GM12801 (cell line): ENCODE data around the gene PAPLN.

Experiments
- CTCF ChIP-seq: IDR thresholded peaks from one replicate; pipeline ENCODE4 v1.5.1; 2011; ENCODE audit warnings: control low read depth; ENCODE audit not compliant: insufficient read length; ENCODE audit errors: extremely low read depth

Gene PAPLN

DNA sequence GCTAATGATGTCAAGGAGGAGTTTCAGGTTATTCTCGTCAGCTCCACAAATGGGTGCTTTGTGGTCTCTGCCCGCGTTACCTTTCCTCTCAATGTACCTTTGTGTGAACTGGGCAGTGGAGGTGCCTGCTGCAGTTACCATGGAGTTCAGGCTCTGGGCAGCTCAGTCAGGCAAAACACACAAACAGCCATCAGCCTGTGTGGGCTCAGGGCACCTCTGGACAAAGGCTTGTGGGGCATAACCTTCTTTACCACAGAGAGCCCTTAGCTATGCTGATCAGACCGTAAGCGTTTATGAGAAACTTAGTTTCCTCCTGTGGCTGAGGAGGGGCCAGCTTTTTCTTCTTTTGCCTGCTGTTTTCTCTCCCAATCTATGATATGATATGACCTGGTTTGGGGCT, 16.7 kb upstream of the PAPLN start:
- TF ChIP-seq CTCF = no peak

DNA sequence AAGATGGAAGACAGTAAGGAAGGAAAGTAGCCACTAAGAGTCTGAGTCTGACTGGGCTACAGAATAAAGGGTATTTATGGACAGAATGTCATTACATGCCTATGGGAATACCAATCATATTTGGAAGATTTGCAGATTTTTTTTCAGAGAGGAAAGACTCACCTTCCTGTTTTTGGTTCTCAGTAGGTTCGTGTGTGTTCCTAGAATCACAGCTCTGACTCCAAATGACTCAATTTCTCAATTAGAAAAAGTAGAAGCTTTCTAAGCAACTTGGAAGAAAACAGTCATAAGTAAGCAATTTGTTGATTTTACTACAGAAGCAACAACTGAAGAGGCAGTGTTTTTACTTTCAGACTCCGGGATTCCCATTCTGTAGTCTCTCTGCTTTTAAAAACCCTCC, 15.4 kb upstream of the PAPLN start:
- no peak for TF ChIP-seq CTCF

DNA sequence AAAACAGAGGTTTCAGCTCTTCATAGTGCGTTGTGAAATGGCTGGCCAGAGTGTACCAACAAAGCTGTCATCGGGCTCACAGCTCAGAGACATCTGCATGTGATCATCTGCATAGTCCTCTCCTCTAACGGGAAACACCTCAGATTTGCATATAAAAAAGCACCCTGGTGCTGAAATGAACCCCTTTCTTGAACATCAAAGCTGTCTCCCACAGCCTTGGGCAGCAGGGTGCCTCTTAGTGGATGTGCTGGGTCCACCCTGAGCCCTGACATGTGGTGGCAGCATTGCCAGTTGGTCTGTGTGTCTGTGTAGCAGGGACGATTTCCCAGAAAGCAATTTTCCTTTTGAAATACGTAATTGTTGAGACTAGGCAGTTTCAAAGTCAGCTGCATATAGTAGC, 14.3 kb upstream of the PAPLN start:
- TF ChIP-seq CTCF = no peak

DNA sequence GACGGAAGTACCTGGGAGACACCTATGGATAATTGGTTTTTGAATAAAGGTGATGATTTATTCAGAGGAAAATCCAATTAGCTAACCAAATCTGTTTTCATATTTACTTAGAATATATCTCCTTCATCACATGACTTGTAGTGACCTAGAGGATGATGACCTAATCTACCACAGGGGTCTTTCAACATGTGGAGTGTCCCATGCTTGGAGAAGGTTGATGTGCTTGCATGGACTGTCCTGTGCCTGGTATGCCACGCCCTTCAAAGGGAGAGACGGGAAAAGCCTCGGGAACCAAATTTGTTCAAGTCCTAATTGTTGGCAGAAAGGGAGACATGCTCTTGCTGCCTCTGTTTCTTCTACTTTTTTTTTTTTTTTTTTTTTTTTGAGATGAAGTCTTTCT, 11.8 kb upstream of the PAPLN start:
- no peak for TF ChIP-seq CTCF

DNA sequence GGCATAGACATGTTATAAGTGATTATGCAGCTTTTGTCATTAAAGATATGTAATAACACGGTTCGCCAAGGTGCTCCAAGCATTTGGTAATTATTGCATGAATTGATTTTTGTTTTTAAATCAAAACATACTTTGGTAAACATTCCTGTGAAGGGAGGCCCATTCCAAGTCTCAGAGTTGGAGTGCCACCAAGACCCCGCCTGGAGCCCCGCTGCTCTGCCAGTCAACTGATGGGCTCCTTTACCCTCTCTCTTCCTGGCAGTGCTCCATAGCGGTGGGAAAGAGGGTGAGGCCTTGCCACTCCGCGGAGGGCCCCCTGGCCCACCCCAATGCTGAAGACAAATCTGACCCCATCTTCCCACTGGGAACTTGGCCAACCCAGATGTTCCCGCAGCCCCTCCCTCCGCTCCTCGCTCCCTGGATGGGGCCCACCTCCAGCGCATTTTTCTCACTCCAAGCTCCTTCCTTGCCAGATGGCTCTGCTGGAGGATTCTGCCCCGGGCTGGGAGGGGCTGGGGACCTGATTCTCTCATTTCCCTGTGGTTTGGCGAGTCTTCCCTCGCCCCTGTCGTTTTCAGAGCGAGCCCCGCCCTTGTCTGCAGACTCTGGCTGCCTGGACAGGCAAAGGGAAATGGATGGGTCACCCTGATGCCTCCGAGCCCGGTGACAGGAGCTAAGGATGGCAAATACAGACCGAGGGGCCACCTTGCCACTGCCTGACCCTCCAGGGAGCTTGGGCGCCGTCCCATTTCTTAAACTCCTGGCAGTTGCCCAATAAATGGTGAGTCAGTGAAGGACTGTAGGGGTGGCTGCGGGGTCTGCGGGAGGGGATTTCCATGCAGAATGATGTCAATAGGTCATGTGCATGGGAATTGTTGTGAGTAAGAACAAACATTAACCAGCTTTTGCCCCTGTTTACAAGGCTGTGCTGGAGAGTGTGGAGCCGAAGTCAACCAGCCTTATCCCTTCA, 9.2 kb upstream of the PAPLN start:
- no peak for TF ChIP-seq CTCF

DNA sequence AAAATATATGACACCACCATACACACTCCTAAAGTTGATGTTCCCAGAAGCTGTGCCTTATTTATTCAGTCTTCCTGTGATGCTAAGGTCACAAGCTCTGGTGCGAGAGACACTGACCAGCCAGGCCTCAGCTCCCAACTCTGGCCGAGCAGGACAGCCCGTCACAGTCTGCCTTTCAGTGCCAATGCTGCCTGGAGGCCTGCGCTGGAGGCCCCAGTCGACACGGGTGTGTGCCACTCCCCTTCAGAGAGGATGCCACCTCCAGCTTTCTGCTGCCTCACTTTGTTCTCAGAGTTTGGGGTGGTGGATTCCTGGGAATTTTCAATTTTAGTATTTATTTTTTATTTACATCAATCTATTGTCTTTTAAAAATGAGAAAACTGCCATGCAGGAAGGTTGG, 7.3 kb upstream of the PAPLN start:
- no peak for TF ChIP-seq CTCF

- no peak for TF ChIP-seq CTCF
Measured at GRCh38 chr14:73231981-73232851, 5.1 kb upstream of the PAPLN start.
